ENCODE results near the gene CD164. TPM values are rescaled to one million over a fixed set of nuclear protein-coding genes. Genes with fewer than 3 reads are reported as not detected.
"Not testable (repeated sequence)": the region's sequence is repeated elsewhere in the genome, so short reads cannot be mapped to it uniquely, and the experiment has no call there.

CD164 gene
- total RNA-seq, 2 donors from 2014 or later: 184 to 186 TPM

DNA sequence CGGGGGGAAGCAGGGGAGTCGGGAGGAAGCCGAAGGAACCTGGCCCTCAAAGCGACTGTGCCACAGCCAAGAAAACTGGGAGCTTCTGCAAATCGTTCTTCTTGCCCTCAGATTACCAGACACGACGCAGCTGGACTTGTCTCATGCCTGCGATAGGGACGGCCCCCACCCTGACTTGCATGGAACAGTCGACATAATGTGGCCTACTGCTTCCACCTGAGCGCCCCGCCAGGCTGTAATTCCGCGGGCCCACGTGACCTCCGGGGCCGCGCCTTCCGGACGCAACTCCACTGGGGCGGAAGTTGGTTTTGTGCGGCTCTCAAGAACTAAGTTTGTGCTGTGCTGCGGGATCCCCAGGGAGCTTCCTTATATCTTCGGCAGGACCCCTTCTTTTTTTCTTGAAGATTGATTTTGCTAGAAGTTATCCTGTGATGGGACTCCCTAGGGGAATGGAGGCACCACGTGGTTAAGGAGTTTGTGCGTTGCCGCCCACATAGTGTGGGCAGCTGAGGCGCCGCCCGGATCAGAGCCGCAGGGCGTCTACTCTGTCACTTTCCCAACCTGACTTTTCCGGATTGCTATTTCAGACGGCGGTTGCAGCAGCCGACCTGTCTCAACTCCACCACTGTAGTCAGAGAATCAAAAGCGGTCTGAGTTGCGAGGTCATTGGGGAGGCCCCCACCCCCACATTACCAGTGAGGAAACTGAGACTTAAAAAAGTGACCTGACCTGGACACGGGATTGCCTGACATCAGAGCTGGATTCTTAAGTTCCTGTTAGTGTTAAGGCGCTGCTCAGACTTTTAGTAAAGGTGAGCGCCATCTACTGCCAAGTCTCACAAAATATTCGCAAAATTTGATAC, 540 bp upstream of the CD164 start:
- peak; percentile 73 to 82 for ATAC-seq
- H3K27ac Mint-ChIP-seq: peak overlapping the region; percentile 97 to 98
- peaks cover 35% of the 10 kb centered on the region in 2 donors for H3K36me3 Mint-ChIP-seq
- H3K9me3 Mint-ChIP-seq: no peaks in the 10 kb centered on the region
- DNase-seq (ENCODE audit: low spot score in 2 of 2): peak; percentile 89 to 94

DNA sequence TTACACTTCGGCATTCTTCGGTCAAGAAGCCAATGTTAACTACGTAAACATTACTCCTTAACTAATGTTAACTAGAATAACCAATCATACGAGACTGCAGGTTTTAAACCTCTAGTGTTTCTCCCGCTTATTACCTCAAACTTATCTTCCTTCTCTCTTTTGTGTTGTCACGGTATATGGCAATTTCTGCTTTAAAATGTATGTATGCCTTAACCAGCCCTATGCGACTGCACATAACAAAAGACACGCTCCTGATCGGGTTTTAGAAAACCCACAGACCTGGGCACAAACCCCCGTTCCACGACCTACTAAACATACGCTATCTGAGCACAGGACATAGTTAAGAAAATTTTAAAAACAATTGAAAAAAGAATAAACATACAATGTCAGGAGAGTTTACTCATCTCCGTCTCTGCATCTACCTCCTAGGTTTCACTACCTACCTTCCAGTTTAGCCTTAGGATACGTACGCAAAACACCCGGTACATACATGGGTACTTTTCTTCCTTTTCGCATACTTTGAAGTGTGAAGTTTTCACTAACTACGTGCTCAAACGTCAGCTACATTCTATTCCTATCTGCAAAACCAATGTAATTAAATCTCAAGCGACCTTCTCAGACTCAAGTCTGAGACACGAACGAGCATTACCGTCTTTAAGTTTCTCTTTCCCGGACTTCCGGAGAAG, 1.1 kb downstream of the CD164 start:
- ATAC-seq: peak; percentile 8 to 14
- Mint-ChIP-seq H3K36me3 (peaks cover 39 to 40% of the 10 kb centered on the region in 2 donors), H3K9me3 (no peaks in the 10 kb centered on the region), H3K27ac (peak overlapping the region; percentile 97 to 98)
- no peak for DNase-seq (ENCODE audit: low spot score in 2 of 2)

GRCh38 chr6:109379711-109380110, 2.6 kb downstream of the CD164 start:
- no peak for DNase-seq (ENCODE audit: low spot score in 2 of 2)
- Mint-ChIP-seq H3K27ac (peak overlapping the region; percentile 97 to 98), H3K9me3 (no peaks in the 10 kb centered on the region), H3K36me3 (peaks cover 49 to 50% of the 10 kb centered on the region in 2 donors)
- ATAC-seq: no peak

DNA sequence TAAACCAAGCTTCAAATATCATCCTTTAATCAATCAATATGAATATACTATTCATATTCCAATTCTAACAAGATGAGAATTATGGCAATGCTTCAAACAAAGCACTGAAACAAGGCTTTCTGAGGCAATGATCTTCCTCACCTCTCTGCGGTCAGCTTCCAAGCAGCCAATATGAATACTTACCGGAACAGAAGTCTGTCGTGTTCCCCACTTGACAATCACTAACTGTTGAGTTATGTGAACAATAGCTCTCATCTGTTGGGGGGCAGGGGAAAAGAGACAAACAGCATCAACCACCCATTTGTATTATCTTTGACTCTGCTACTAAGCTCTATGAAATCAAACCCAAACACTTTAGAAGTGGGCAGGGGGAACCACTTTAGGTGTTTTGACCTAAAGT, 4.5 kb downstream of the CD164 start:
- no peak for ATAC-seq
- H3K27ac Mint-ChIP-seq: peak overlapping the region in 1 of 2 donors; percentile 45
- no peak for DNase-seq (ENCODE audit: low spot score in 2 of 2)

DNA sequence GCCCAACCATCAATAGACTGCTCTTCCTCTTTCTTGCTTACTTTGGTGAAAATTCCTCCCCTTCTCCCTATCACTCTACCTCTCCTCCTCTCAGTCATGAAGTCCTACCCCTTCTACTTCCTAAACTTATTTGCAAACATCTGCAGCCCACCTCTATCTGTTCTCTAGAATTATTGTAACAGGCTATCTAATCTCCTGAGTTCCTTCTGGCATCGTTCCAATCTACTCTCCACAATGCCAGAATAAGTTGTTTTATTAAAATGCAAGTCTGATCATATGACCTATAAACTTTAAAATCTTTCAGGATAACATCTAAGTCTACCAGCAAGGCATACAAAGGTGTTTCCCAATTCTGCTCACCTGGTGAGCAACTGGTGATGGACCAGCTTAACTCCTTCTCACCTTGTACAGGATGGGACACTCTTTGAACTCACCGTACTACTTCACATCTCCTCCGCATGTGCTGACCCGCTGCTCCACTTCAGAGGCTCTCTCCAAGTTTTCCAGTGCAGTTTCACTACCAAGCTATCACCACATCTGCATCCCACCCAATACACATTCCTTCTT, 7.9 kb downstream of the CD164 start:
- peaks cover 54 to 55% of the 10 kb centered on the region in 2 donors for H3K36me3 Mint-ChIP-seq
- ATAC-seq: no peak
- no peak for DNase-seq (ENCODE audit: low spot score in 2 of 2)
- no peaks in the 10 kb centered on the region for H3K9me3 Mint-ChIP-seq
- peak overlapping the region; percentile 92 to 99 for H3K27ac Mint-ChIP-seq

More for the DNA sequence above, 4.5 kb downstream of the CD164 start:
- Mint-ChIP-seq H3K36me3 (peaks cover 63 to 66% of the 10 kb centered on the region in 2 donors), H3K9me3 (no peaks in the 10 kb centered on the region)

- no peaks in the 10 kb centered on the region for H3K9me3 Mint-ChIP-seq
- peak overlapping the region; percentile 92 to 99 for H3K27ac Mint-ChIP-seq
- H3K36me3 Mint-ChIP-seq: peaks cover 47 to 52% of the 10 kb centered on the region in 2 donors
- DNase-seq (ENCODE audit: low spot score in 2 of 2): peak in 1 of 2 donors; percentile 58
- peak; percentile 93 to 95 for ATAC-seq
These were observed 8.5 kb downstream of the CD164 start for GRCh38 chr6:109373762-109374161.

DNA sequence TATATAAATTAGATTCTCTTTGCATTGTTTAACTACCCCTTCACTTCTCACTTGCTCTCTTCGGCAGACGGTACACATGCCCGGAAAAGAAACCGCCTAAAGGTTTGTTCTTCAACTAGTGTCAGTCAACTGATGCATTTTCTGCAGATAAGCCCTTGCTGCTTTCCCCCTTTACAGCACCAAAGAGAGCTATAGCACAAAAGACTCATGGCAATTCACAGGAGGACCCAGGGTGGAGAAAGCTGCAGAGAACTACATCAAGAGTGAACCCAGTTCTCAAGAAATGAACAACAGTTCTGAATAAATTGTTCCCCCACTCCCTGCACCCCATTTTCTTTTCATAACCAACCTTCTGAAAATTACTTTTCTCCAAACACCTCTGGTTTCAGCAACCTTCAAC, 8.9 kb downstream of the CD164 start:
- DNase-seq (ENCODE audit: low spot score in 2 of 2) (no peak), ATAC-seq (no peak)
- H3K36me3 Mint-ChIP-seq: peaks cover 46 to 55% of the 10 kb centered on the region in 2 donors
- H3K9me3 Mint-ChIP-seq: no peaks in the 10 kb centered on the region
- H3K27ac Mint-ChIP-seq: peak overlapping the region; percentile 92 to 99

DNA sequence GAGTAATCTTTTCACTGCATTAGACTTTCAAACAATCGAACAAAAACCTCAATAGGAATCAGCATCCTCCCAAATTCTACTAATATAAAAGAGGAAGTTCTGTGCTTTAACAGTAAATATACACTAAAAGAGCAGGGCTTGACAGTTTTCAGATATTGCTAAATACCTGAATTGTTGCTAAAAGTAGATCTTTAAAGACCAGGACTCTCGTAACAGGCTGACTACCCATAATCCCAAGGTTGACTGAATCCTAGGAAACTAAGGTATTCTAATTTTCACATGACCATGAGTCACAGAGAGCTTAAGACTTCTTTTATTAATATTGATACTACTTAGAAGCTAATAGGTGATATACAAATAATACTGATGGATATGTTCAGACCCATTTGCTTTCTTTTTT, 10.1 kb downstream of the CD164 start:
- no peak for ATAC-seq
- Mint-ChIP-seq H3K27ac (peak overlapping the region in 1 of 2 donors; percentile 79), H3K9me3 (no peaks in the 10 kb centered on the region), H3K36me3 (peaks cover 41 to 57% of the 10 kb centered on the region in 2 donors)
- no peak for DNase-seq (ENCODE audit: low spot score in 2 of 2)

DNA sequence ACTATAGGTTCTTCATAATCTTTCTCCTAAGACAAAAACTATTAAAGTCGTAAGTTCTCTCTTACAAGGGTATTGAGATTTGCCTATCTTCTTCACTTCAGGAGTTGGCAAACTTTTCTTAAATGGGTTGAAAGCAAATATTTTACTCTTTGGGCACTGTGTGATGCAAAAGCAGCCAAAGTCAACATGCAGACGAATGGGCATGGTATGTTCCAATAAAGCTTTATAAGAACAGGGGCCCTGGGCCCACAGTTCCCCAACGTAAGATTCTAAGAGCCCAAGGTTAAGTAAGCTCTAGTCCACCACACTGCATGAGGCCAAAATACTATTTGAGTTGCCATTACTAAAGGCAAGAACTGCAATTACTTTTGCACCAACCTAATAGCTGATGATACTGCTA, 11.5 kb downstream of the CD164 start:
- no peak for DNase-seq (ENCODE audit: low spot score in 2 of 2)

DNA sequence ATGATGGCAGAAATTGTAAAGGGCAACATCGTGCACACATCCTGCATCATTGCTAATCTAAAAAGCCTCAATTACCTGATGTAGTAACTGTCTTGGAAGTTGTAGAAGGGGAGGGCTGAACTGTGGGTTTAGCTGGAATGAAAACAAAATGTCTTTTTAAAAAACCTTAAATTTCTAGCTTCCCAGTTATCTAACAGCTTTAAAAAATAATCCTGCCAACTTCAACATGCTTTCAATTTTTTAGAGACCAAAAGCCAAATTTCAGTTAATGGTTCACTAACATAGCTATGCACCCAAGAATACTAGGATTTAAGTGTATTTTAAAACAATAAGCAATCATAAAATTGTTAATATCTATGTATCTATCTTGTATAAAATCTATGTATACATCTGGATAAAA, 11.9 kb downstream of the CD164 start:
- no peaks in the 10 kb centered on the region for H3K9me3 Mint-ChIP-seq
- DNase-seq (ENCODE audit: low spot score in 2 of 2) (no peak), ATAC-seq (no peak)
- H3K36me3 Mint-ChIP-seq: peaks cover 39 to 65% of the 10 kb centered on the region in 2 donors
- H3K27ac Mint-ChIP-seq: no peak overlapping the region

More for the DNA sequence above, 11.5 kb downstream of the CD164 start:
- Mint-ChIP-seq H3K27ac (no peak overlapping the region), H3K36me3 (peaks cover 39 to 64% of the 10 kb centered on the region in 2 donors), H3K9me3 (no peaks in the 10 kb centered on the region)
- no peak for ATAC-seq

DNA sequence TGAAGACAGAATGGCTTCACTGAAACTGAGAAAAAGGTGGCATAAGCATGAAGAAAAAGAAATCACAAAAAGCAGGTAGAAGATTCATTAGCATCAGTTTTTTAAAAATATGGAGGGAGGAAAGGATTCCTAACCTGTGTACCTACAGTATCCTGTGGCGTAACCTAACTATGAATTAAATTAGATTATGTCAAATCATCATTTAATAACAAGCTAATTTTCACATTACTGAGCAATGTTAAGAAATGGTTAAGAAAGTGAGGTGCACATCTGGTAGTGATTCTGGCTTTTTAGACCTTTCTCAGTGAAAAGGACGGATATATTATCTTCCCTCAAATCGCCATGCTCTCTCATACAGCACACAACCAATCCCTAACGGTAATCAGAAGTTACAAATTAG, 12.5 kb downstream of the CD164 start:
- H3K9me3 Mint-ChIP-seq: no peaks in the 10 kb centered on the region
- peak overlapping the region in 1 of 2 donors; percentile 53 for H3K27ac Mint-ChIP-seq
- ATAC-seq: no peak
- DNase-seq (ENCODE audit: low spot score in 2 of 2): no peak
- H3K36me3 Mint-ChIP-seq: peaks cover 33 to 64% of the 10 kb centered on the region in 2 donors

DNA sequence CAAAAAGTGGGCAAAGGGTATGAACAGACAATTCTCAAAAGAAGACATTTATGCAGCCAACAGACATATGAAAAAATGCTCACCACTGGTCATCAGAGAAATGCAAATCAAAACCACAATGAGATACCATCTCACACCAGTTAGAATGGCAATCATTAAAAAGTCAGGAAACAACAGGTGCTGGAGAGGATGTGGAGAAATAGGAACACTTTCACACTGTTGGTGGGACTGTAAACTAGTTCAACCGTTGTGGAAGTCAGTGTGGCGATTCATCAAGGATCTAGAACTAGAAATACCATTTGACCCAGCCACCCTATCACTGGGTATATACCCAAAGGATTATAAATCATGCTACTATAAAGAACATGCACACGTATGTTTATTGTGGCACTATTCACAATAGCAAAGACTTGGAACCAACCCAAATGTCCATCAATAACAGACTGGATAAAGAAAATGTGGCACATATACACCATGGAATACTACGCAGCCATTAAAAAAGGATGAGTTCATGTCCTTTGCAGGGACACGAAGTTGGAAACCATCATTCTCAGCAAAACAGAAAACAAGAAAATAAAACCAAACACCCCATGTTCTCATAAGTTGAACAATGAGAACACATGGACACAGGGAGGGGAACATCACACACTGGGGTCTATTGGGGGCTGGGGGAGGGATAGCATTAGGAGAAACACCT, 17.7 kb downstream of the CD164 start:
- DNase-seq (ENCODE audit: low spot score in 2 of 2); H3K27ac Mint-ChIP-seq; ATAC-seq; H3K9me3 Mint-ChIP-seq: not testable (repeated sequence)
- H3K36me3 Mint-ChIP-seq: peaks cover 32 to 86% of the 10 kb centered on the region in 2 donors

GRCh38 chr6:109363753-109364152, 18.5 kb downstream of the CD164 start:
- H3K27ac Mint-ChIP-seq: no peak overlapping the region
- ATAC-seq: no peak
- H3K36me3 Mint-ChIP-seq: peaks cover 40 to 89% of the 10 kb centered on the region in 2 donors
- H3K9me3 Mint-ChIP-seq: peaks cover 3 to 8% of the 10 kb centered on the region in 2 donors
- no peak for DNase-seq (ENCODE audit: low spot score in 2 of 2)

DNA sequence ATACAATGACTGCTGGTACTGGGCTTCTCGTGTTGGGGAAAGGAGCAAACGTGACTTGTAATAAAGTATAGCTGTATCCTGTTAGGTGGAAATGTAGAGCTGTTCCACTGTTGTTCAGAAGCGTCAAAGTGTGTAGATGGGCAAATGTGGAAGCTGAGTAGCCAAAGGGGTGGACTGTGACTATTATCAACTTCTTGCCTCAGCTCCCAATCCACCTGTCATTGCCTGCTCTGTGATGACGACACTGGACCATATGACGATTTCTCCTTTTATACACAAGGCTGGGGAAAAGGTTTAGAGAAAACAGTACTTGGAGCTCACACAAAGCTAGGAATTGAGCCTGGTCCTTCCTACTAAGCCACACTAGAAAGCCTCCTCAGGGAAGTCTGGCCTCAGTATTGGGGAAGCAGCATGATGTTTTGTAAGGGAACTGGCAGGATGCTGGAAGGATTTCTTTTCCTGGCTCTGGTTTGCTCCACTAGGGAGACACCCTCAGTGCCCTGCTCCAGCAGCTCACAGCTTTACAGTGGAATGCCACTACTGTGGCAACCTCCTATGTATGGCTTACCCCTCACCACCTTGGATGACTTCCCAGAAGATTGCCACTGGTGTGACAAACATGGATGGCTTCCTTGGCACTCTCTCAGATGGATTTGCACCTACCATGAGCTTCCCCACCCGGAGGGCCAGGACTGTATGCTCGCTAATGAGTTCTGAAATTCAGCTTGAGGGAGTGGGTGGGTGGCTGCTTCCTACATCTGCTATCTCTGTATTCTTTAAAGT, 20.0 kb downstream of the CD164 start:
- peak in 1 of 2 donors; percentile 10 for ATAC-seq
- DNase-seq (ENCODE audit: low spot score in 2 of 2): no peak
- Mint-ChIP-seq H3K27ac (peak overlapping the region in 1 of 2 donors; percentile 89), H3K36me3 (peaks cover 51 to 92% of the 10 kb centered on the region in 2 donors), H3K9me3 (peaks cover 3 to 8% of the 10 kb centered on the region in 2 donors)

DNA sequence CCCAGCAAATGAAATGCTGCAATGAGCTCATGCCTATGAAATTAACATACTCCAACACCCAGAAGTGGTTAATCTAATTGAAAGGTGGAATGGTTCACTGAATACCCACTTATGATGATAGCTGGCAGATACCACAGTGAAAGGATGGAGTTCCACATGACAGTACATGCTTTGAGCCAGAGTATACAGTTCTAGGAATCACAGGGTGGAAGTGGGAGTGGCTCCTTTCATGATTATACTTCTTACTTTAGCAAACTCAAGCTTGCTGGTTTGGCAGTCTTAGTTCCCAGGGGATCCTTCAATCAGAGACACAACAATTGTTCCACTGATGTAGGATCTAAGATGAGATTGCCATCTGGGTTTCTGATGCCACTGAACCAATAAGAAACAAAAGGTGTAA, 21.5 kb downstream of the CD164 start:
- no peak for ATAC-seq
- H3K36me3 Mint-ChIP-seq: peaks cover 49 to 89% of the 10 kb centered on the region in 2 donors
- peaks cover 3 to 8% of the 10 kb centered on the region in 2 donors for H3K9me3 Mint-ChIP-seq
- DNase-seq (ENCODE audit: low spot score in 2 of 2): no peak
- H3K27ac Mint-ChIP-seq: no peak overlapping the region

DNA sequence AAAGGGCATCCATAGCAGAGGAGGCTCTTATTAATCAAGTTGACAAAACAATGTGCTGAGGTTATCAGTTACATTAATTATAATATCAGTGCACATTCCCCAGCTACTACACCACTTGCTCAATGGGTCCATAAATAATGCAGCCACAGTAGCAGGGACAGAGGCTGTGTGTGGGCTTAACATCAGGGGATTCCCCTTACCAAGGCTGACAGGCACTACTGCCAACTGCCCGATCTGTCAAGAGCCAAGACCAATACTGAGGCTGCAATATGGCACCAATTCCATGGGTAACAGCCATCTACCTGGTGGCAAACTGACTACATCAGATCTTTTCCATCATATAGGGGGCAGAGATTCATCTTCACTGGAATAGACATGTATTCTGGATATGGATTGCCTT, 22.0 kb downstream of the CD164 start:
- ATAC-seq (peak in 1 of 2 donors; percentile 25), DNase-seq (ENCODE audit: low spot score in 2 of 2) (no peak)
- peak overlapping the region in 1 of 2 donors; percentile 63 for H3K27ac Mint-ChIP-seq
- H3K9me3 Mint-ChIP-seq: peaks cover 3 to 8% of the 10 kb centered on the region in 2 donors
- H3K36me3 Mint-ChIP-seq: peaks cover 49 to 87% of the 10 kb centered on the region in 2 donors

Measured in activated naive CD4-positive, alpha-beta T cell treated with anti-CD3 and anti-CD28 coated beads, Interleukin-2, amount 50 U/mL, for 72 hours (primary cell).